ENCODE measurements around the gene CCDC80.

GRCh38 chr3:112689385-112689784 lies 48.4 kb upstream of the CCDC80 start:
- TF ChIP-seq TAF1 (IDR thresholded peaks at IDR 0.05; ENCODE audit: low read depth) (no peak), CEBPB (IDR thresholded peaks at IDR 0.05) (no peak), USF1 (IDR thresholded peaks at IDR 0.05) (no peak), TCF12 (IDR thresholded peaks at IDR 0.05; ENCODE audit: low read depth) (no peak), CREB1 (IDR thresholded peaks at IDR 0.05; ENCODE audit: low read depth) (no peak), YY1 (IDR thresholded peaks at IDR 0.05; ENCODE audit: low read depth) (no peak), FOXM1 (IDR thresholded peaks at IDR 0.05; ENCODE audit: borderline replicate concordance, low read depth) (no peak), EP300 (IDR thresholded peaks at IDR 0.05; ENCODE audit: borderline replicate concordance) (no peak)
- TF ChIP-seq, protein P1, sequence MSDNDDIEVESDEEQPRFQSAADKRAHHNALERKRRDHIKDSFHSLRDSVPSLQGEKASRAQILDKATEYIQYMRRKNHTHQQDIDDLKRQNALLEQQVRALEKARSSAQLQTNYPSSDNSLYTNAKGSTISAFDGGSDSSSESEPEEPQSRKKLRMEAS (IDR thresholded peaks at IDR 0.05), result no peak
- TF ChIP-seq, protein P2, sequence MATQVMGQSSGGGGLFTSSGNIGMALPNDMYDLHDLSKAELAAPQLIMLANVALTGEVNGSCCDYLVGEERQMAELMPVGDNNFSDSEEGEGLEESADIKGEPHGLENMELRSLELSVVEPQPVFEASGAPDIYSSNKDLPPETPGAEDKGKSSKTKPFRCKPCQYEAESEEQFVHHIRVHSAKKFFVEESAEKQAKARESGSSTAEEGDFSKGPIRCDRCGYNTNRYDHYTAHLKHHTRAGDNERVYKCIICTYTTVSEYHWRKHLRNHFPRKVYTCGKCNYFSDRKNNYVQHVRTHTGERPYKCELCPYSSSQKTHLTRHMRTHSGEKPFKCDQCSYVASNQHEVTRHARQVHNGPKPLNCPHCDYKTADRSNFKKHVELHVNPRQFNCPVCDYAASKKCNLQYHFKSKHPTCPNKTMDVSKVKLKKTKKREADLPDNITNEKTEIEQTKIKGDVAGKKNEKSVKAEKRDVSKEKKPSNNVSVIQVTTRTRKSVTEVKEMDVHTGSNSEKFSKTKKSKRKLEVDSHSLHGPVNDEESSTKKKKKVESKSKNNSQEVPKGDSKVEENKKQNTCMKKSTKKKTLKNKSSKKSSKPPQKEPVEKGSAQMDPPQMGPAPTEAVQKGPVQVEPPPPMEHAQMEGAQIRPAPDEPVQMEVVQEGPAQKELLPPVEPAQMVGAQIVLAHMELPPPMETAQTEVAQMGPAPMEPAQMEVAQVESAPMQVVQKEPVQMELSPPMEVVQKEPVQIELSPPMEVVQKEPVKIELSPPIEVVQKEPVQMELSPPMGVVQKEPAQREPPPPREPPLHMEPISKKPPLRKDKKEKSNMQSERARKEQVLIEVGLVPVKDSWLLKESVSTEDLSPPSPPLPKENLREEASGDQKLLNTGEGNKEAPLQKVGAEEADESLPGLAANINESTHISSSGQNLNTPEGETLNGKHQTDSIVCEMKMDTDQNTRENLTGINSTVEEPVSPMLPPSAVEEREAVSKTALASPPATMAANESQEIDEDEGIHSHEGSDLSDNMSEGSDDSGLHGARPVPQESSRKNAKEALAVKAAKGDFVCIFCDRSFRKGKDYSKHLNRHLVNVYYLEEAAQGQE (IDR thresholded peaks at IDR 0.05; ENCODE audit: low read depth), result no peak
